Hepatocyte (in vitro differentiated cells): ENCODE results near the gene PACRG. TPM values are rescaled to one million over a fixed set of nuclear protein-coding genes. Genes with fewer than 3 reads are reported as not detected.

ENCODE experiments used
- DNase-seq: peaks from one replicate; pipeline ENCODE4 v3.0.0-alpha.2; 2016; ENCODE audit warnings: low spot score
- H2AFZ ChIP-seq: fragments of 200-600 bp; sonication (generic); 2 replicates; pipeline ENCODE4 v1.6.0; 2016; ENCODE audit warnings: antibody characterized with exemption, mild to moderate bottlenecking
- H3K27ac ChIP-seq: fragments of 200-600 bp; sonication (generic); 2 replicates; pipeline ENCODE4 v1.5.1; 2016; ENCODE audit warnings: mild to moderate bottlenecking
- H3K27me3 ChIP-seq: fragments of 200-600 bp; sonication (generic); 2 replicates; pipeline ENCODE4 v1.6.1; 2016
- H3K36me3 ChIP-seq: fragments of 200-600 bp; sonication (generic); replicated peaks from 2 replicates; pipeline ENCODE4 v1.5.1; 2016; ENCODE audit warnings: low read depth; ENCODE audit not compliant: insufficient read depth
- H3K4me1 ChIP-seq: fragments of 200-600 bp; sonication (generic); 2 replicates; pipeline ENCODE4 v1.5.1; 2016; ENCODE audit warnings: mild to moderate bottlenecking, moderate library complexity; ENCODE audit not compliant: insufficient read depth
- H3K4me2 ChIP-seq: fragments of 200-600 bp; sonication (generic); 2 replicates; pipeline ENCODE4 v1.6.0; 2016
- H3K4me3 ChIP-seq: fragments of 200-600 bp; sonication (generic); 2 replicates; pipeline ENCODE4 v1.5.1; 2016; ENCODE audit warnings: mild to moderate bottlenecking
- H3K79me2 ChIP-seq: fragments of 200-600 bp; sonication (generic); 2 replicates; pipeline ENCODE4 v1.6.0; 2017; ENCODE audit warnings: mild to moderate bottlenecking
- H3K9me2 ChIP-seq: fragments of 200-600 bp; sonication (generic); replicated peaks from 2 replicates; pipeline ENCODE4 v1.6.0; 2017; ENCODE audit warnings: mild to moderate bottlenecking; ENCODE audit not compliant: insufficient read depth
- H3K9me3 ChIP-seq: fragments of 200-600 bp; sonication (generic); 2 replicates; pipeline ENCODE4 v1.5.1; 2016; ENCODE audit warnings: low read depth, mild to moderate bottlenecking
- H4K20me1 ChIP-seq: fragments of 200-600 bp; sonication (generic); 2 replicates; pipeline ENCODE4 v1.6.0; 2016; ENCODE audit warnings: mild to moderate bottlenecking; ENCODE audit not compliant: insufficient read depth, poor library complexity, severe bottlenecking
- CTCF ChIP-seq: fragments of 200-600 bp; sonication (generic); IDR thresholded peaks from 2 replicates; pipeline ENCODE4 v1.5.1; 2016; ENCODE audit warnings: antibody characterized with exemption, mild to moderate bottlenecking; ENCODE audit not compliant: poor library complexity
- EZH2 ChIP-seq: fragments of 200-600 bp; sonication (generic); IDR thresholded peaks from 2 replicates; pipeline ENCODE4 v1.6.1; 2016; ENCODE audit warnings: antibody characterized with exemption, mild to moderate bottlenecking, borderline replicate concordance
- EZH2phosphoT487 ChIP-seq: fragments of 200-600 bp; sonication (generic); IDR thresholded peaks from one replicate; pipeline ENCODE4 v1.6.1; 2018; ENCODE audit warnings: antibody characterized with exemption, mild to moderate bottlenecking, low read depth, moderate library complexity; ENCODE audit not compliant: unreplicated experiment, severe bottlenecking
- WGBS: methylation state at CpG from one replicate; pipeline ENCODE4 v1.1.6; 2016; ENCODE audit warnings: low lambda C conversion rate; ENCODE audit errors: missing lambda C conversion rate; 5-methylcytosine and 5-hydroxymethylcytosine counted together
- polyA plus RNA-seq: library from polyadenylated mRNA; unstranded; fragments of >200 nt; fragmentation: Nextera tagmentation; extraction: Ambion mirVana; gene quantifications from 2 replicates; pipeline ENCODE4 v1.2.1, GENCODE V29; 2016
- total RNA-seq: library from RNA; depleted of rRNA; stranded (reverse); fragments of >200 nt; gene quantifications from 2 replicates; pipeline ENCODE4 v1.2.3, GENCODE V29; 2014

Gene PACRG
- total and polyA plus RNA-seq, 2 experiments from 2014 or later = 0.91 to 2.6 TPM

- 76% methylated on average over 13 of the region's 13 CpGs for WGBS
- Histone ChIP-seq H3K79me2 (no peaks in the 10 kb centered on the region), H3K9me3 (no peaks in the 10 kb centered on the region)
Measured at GRCh38 chr6:162713974-162714780, 13.6 kb upstream of the PACRG start.

GRCh38 chr6:162715601-162716000, 12.2 kb upstream of the PACRG start:
- no peak for DNase-seq
- Histone ChIP-seq H3K36me3 (no peaks in the 10 kb centered on the region), H3K9me2 (no peaks in the 10 kb centered on the region), H3K9me3 (no peaks in the 10 kb centered on the region), H3K27me3 (no peaks in the 10 kb centered on the region), H3K79me2 (no peaks in the 10 kb centered on the region), H3K4me1 (no peaks in the 10 kb centered on the region), H3K4me2 (no peak overlapping the region), H3K27ac (no peak overlapping the region), H2AFZ (no peak overlapping the region), H4K20me1 (no peaks in the 10 kb centered on the region), H3K4me3 (no peak overlapping the region)
- WGBS = 89% methylated on average over 6 of the region's 6 CpGs
- TF ChIP-seq EZH2phosphoT487 (no peak), EZH2 (no peak), CTCF (no peak)

More at GRCh38 chr6:162713974-162714780, 13.6 kb upstream of the PACRG start:
- Histone ChIP-seq H3K4me3 (no peak overlapping the region), H3K9me2 (no peaks in the 10 kb centered on the region), H4K20me1 (no peaks in the 10 kb centered on the region), H3K4me1 (no peaks in the 10 kb centered on the region), H3K27me3 (no peaks in the 10 kb centered on the region), H2AFZ (no peak overlapping the region), H3K27ac (no peak overlapping the region), H3K4me2 (no peak overlapping the region), H3K36me3 (no peaks in the 10 kb centered on the region)
- TF ChIP-seq EZH2 (no peak), CTCF (no peak), EZH2phosphoT487 (no peak)
- no peak for DNase-seq

GRCh38 chr6:162719528-162719927, 8.2 kb upstream of the PACRG start:
- Histone ChIP-seq H3K27ac (no peak overlapping the region), H4K20me1 (no peaks in the 10 kb centered on the region), H3K4me2 (no peak overlapping the region), H3K27me3 (no peaks in the 10 kb centered on the region), H3K79me2 (no peaks in the 10 kb centered on the region), H3K4me3 (no peak overlapping the region), H2AFZ (no peak overlapping the region), H3K9me2 (no peaks in the 10 kb centered on the region), H3K4me1 (no peaks in the 10 kb centered on the region), H3K9me3 (no peaks in the 10 kb centered on the region), H3K36me3 (no peaks in the 10 kb centered on the region)
- TF ChIP-seq EZH2 (no peak), EZH2phosphoT487 (no peak), CTCF (no peak)
- WGBS = 76% methylated on average over 1 of the region's 1 CpG
- no peak for DNase-seq
